ENCODE measurements around the gene PAK1. TPM values are rescaled to one million over a fixed set of nuclear protein-coding genes. Genes with fewer than 3 reads are reported as not detected.

Gene PAK1
- total and polyA plus RNA-seq, 2 donors (not counting 1 experiment from before 2014, with no cell fraction given) = 34.6 to 37.7 TPM

GRCh38 chr11:77423624-77424023 is 50.3 kb downstream of the PAK1 start:
- Histone ChIP-seq H3K4me1 (ENCODE audit: control insufficient read depth, extremely low read depth, insufficient read depth, low read length) (no peaks in the 10 kb centered on the region), H2AFZ (ENCODE audit: low read length) (no peak overlapping the region), H3K4me2 (ENCODE audit: extremely low read depth, insufficient read depth, low read length) (no peak overlapping the region), H3K9ac (ENCODE audit: insufficient read depth, low read length) (no peak overlapping the region), H3K27ac (ENCODE audit: insufficient read depth, low read length) (no peak overlapping the region), H3K4me3 (replicated peaks in 1 of 4; ENCODE audit: control extremely low read depth in 1 of 4, insufficient read depth in 1 of 4, low read depth in 3 of 4, low read length in 4 of 4) (no peak overlapping the region), H3K27me3 (ENCODE audit: control insufficient read depth, insufficient read depth, low read length) (no peaks in the 10 kb centered on the region), H4K20me1 (ENCODE audit: control insufficient read depth, extremely low read depth, insufficient read depth, low read length) (no peaks in the 10 kb centered on the region), H3K9me3 (ENCODE audit: control insufficient read depth, insufficient read depth, low read depth, low read length) (no peaks in the 10 kb centered on the region), H3K36me3 (ENCODE audit: control insufficient read depth, insufficient read depth, low read length) (no peaks in the 10 kb centered on the region), H3K79me2 (ENCODE audit: control insufficient read depth, insufficient read depth, low read length) (no peaks in the 10 kb centered on the region)
- TF ChIP-seq CTCF (conservative IDR thresholded peaks at IDR 0.05 in 1 of 2, IDR thresholded peaks at IDR 0.05 in 1 of 2; ENCODE audit: low read depth in 1 of 2, low read length in 2 of 2) = no peak
- no peak for TF ChIP-seq EZH2 (IDR thresholded peaks at IDR 0.05; ENCODE audit: low read length, missing control alignments)
- DNase-seq (ENCODE audit: low read depth in 2 of 2) = no peak

GRCh38 chr11:77422687-77423086 is 51.2 kb downstream of the PAK1 start:
- Histone ChIP-seq H3K9me3 (ENCODE audit: control insufficient read depth, insufficient read depth, low read depth, low read length) (no peaks in the 10 kb centered on the region), H3K9ac (ENCODE audit: insufficient read depth, low read length) (no peak overlapping the region), H3K27ac (ENCODE audit: insufficient read depth, low read length) (no peak overlapping the region), H3K4me2 (ENCODE audit: extremely low read depth, insufficient read depth, low read length) (no peak overlapping the region), H2AFZ (ENCODE audit: low read length) (no peak overlapping the region), H3K27me3 (ENCODE audit: control insufficient read depth, insufficient read depth, low read length) (no peaks in the 10 kb centered on the region), H3K4me1 (ENCODE audit: control insufficient read depth, extremely low read depth, insufficient read depth, low read length) (no peaks in the 10 kb centered on the region), H3K79me2 (ENCODE audit: control insufficient read depth, insufficient read depth, low read length) (no peaks in the 10 kb centered on the region), H3K36me3 (ENCODE audit: control insufficient read depth, insufficient read depth, low read length) (no peaks in the 10 kb centered on the region), H4K20me1 (ENCODE audit: control insufficient read depth, extremely low read depth, insufficient read depth, low read length) (no peaks in the 10 kb centered on the region), H3K4me3 (replicated peaks in 1 of 4; ENCODE audit: control extremely low read depth in 1 of 4, insufficient read depth in 1 of 4, low read depth in 3 of 4, low read length in 4 of 4) (no peak overlapping the region)
- no peak for DNase-seq (ENCODE audit: low read depth in 2 of 2)
- TF ChIP-seq CTCF (conservative IDR thresholded peaks at IDR 0.05 in 1 of 2, IDR thresholded peaks at IDR 0.05 in 1 of 2; ENCODE audit: low read depth in 1 of 2, low read length in 2 of 2) (no peak), EZH2 (IDR thresholded peaks at IDR 0.05; ENCODE audit: low read length, missing control alignments) (no peak)

GRCh38 chr11:77421041-77421723 is 52.7 kb downstream of the PAK1 start:
- Histone ChIP-seq H3K36me3 (ENCODE audit: control insufficient read depth, insufficient read depth, low read length) (no peaks in the 10 kb centered on the region), H3K9ac (ENCODE audit: insufficient read depth, low read length) (no peak overlapping the region), H2AFZ (ENCODE audit: low read length) (no peak overlapping the region), H3K27me3 (ENCODE audit: control insufficient read depth, insufficient read depth, low read length) (no peaks in the 10 kb centered on the region), H3K27ac (ENCODE audit: insufficient read depth, low read length) (no peak overlapping the region), H3K4me2 (ENCODE audit: extremely low read depth, insufficient read depth, low read length) (no peak overlapping the region), H3K4me3 (replicated peaks in 1 of 4; ENCODE audit: control extremely low read depth in 1 of 4, insufficient read depth in 1 of 4, low read depth in 3 of 4, low read length in 4 of 4) (no peak overlapping the region), H3K9me3 (ENCODE audit: control insufficient read depth, insufficient read depth, low read depth, low read length) (no peaks in the 10 kb centered on the region), H3K79me2 (ENCODE audit: control insufficient read depth, insufficient read depth, low read length) (no peaks in the 10 kb centered on the region), H4K20me1 (ENCODE audit: control insufficient read depth, extremely low read depth, insufficient read depth, low read length) (no peaks in the 10 kb centered on the region), H3K4me1 (ENCODE audit: control insufficient read depth, extremely low read depth, insufficient read depth, low read length) (no peaks in the 10 kb centered on the region)
- DNase-seq (ENCODE audit: low read depth in 2 of 2) = no peak
- no peak for TF ChIP-seq CTCF (conservative IDR thresholded peaks at IDR 0.05 in 1 of 2, IDR thresholded peaks at IDR 0.05 in 1 of 2; ENCODE audit: low read depth in 1 of 2, low read length in 2 of 2)
